RWPE1 (cell line): Measurements from ENCODE around the gene TMEM135.

Experiments used
- CTCF ChIA-PET: fragments of 350-600 bp; sonication (Branson Sonifier 250); formaldehyde crosslinking; extraction: SDS; loops from one replicate; lab custom pipeline; 2021; lab: Yijun Ruan, JAX
- POLR2A ChIA-PET: fragments of 400-600 bp; formaldehyde crosslinking; extraction: SDS; loops from one replicate; lab custom pipeline; 2020; ENCODE audit warnings: antibody characterized with exemption; ENCODE audit not compliant: low non-redundant PET; lab: Yijun Ruan, JAX
- DNase-seq: peaks from one replicate; pipeline ENCODE4 v3.0.0; 2012; ENCODE audit warnings: low spot score
- H3K27ac ChIP-seq: fragments of 450-650 bp; 2 replicates; pipeline ENCODE4 v1.5.1; 2017
- CTCF ChIP-seq: fragments of 450-650 bp; conservative IDR thresholded peaks from 2 replicates; pipeline ENCODE4 v1.5.1; 2017; ENCODE audit warnings: low read depth, mild to moderate bottlenecking

The TMEM135 gene

GRCh38 chr11:87038235-87038977, 672 bp downstream of the TMEM135 start:
- H3K27ac ChIP-seq: peak overlapping the region; percentile 85
- CTCF ChIA-PET: no interaction called here
- TF ChIP-seq CTCF: no peak
- DNase-seq: no peak
- POLR2A ChIA-PET: interaction anchor here (1.0 kb wide), 1 partner anchor 55 kb away, joined by 3 read pairs; no protein-coding TSS in a partner anchor

GRCh38 chr11:87039371-87039770, 1.6 kb downstream of the TMEM135 start:
- DNase-seq: no peak
- no peak overlapping the region for H3K27ac ChIP-seq
- TF ChIP-seq CTCF: no peak
- ChIA-PET CTCF (no interaction called here), POLR2A (no interaction called here)

GRCh38 chr11:87043894-87044293, 6.2 kb downstream of the TMEM135 start:
- no peak overlapping the region for H3K27ac ChIP-seq
- DNase-seq: no peak
- ChIA-PET CTCF (no interaction called here), POLR2A (no interaction called here)
- TF ChIP-seq CTCF: no peak

GRCh38 chr11:87046824-87047223, 9.1 kb downstream of the TMEM135 start:
- no peak for DNase-seq
- no peak overlapping the region for H3K27ac ChIP-seq
- ChIA-PET POLR2A (no interaction called here), CTCF (interaction anchor here (0.5 kb wide), 1 partner anchor 216 kb away, joined by 4 read pairs; no protein-coding TSS in a partner anchor)
- no peak for TF ChIP-seq CTCF

- POLR2A ChIA-PET: no interaction called here
Measured at GRCh38 chr11:87056091-87056490, 18.4 kb downstream of the TMEM135 start.

GRCh38 chr11:87057749-87058148, 20.0 kb downstream of the TMEM135 start:
- ChIA-PET POLR2A (no interaction called here), CTCF (no interaction called here)
- no peak overlapping the region for H3K27ac ChIP-seq
- no peak for TF ChIP-seq CTCF
- no peak for DNase-seq

More at GRCh38 chr11:87056091-87056490, 18.4 kb downstream of the TMEM135 start:
- CTCF ChIA-PET: no interaction called here
- TF ChIP-seq CTCF: no peak
- no peak for DNase-seq
- H3K27ac ChIP-seq: no peak overlapping the region
